Nephron (organoid): ENCODE results near the gene RUFY3.
"Not testable (repeated sequence)": the region's sequence is repeated elsewhere in the genome, so short reads cannot be mapped to it uniquely, and the experiment has no call there.

ENCODE experiments used
- H3K27ac Mint-ChIP-seq, 3 experiments: 2 replicates each; pipeline ENCODE4 v1.8.0; 2020; ENCODE audit warnings: mixed read lengths in 3 of 3, mild to moderate bottlenecking in 2 of 3, moderate library complexity in 1 of 3
- H3K27me3 Mint-ChIP-seq: 2 replicates; pipeline ENCODE4 v1.8.0; 2021; ENCODE audit warnings: low read depth, mild to moderate bottlenecking, moderate library complexity, mixed read lengths
- H3K36me3 Mint-ChIP-seq: 2 replicates; pipeline ENCODE4 v1.8.0; 2020; ENCODE audit warnings: low read depth, mixed read lengths
- H3K4me1 Mint-ChIP-seq: 2 replicates; pipeline ENCODE4 v1.8.0; 2020; ENCODE audit warnings: mixed read lengths
- H3K4me3 Mint-ChIP-seq, 3 experiments: 2 replicates each; pipeline ENCODE4 v1.8.0; 2020; ENCODE audit warnings: mild to moderate bottlenecking in 3 of 3, mixed read lengths in 3 of 3, moderate library complexity in 2 of 3
- H3K9me3 Mint-ChIP-seq: 2 replicates; pipeline ENCODE4 v1.8.0; 2020; ENCODE audit warnings: mixed read lengths
- TF ChIP-seq, protein P1 (sequence below), 3 experiments: fragments of 200-600 bp; sonication (generic); IDR thresholded peaks; one replicate each; pipeline ENCODE4 v1.5.0; 2021; ENCODE audit warnings: antibody characterized with exemption in 3 of 3; ENCODE audit not compliant: unreplicated experiment in 3 of 3

The RUFY3 gene

DNA sequence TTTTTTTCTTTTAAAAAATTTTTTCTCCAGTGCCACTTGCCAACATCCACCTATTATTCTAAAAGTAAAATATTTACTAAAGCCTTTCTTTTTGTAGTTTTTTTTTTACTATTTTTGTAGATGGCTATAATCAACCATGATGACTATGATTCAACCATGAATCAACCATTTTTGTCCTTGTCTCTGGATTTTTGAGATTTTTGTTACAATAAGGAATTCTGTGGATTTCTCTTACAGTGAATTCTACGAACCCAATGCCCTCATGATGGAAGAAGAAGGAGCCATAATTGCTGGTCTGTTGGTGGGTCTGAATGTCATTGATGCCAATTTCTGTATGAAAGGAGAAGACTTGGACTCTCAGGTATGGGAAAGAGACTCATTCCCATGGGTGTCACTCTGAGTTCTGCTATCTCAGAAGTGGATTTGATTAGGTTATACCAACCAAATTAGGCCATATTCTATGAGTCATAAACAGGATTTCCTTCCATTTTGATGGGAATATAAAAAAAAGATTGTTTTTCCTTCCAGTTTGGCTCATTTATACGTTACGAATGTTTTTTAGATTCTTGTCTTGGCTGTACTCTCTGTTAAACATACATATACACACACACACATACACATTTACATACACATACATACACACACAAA, 46.7 kb downstream of the RUFY3 start:
- TF ChIP-seq, protein P1, sequence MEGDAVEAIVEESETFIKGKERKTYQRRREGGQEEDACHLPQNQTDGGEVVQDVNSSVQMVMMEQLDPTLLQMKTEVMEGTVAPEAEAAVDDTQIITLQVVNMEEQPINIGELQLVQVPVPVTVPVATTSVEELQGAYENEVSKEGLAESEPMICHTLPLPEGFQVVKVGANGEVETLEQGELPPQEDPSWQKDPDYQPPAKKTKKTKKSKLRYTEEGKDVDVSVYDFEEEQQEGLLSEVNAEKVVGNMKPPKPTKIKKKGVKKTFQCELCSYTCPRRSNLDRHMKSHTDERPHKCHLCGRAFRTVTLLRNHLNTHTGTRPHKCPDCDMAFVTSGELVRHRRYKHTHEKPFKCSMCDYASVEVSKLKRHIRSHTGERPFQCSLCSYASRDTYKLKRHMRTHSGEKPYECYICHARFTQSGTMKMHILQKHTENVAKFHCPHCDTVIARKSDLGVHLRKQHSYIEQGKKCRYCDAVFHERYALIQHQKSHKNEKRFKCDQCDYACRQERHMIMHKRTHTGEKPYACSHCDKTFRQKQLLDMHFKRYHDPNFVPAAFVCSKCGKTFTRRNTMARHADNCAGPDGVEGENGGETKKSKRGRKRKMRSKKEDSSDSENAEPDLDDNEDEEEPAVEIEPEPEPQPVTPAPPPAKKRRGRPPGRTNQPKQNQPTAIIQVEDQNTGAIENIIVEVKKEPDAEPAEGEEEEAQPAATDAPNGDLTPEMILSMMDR (IDR thresholded peaks at IDR 0.05; ENCODE audit: unreplicated experiment in 3 of 3): no peak

DNA sequence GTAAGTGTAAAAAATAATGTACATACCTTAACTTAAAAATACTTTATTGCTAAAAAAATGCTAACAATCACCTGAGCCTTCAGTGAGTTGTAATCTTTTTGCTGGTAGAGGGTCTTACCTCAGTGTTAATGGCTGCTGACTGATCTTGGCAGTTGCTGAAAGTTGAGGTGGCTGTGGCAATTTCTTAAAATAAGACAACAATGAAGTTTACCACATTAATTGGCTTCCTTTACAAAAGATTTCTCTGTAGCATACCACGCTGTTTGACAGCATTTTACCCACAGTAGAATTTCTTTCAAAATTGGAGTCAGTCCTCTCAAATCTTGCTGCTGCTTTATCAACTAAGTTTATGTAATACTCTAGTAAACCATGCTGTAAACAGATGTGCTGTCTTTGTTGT, 47.6 kb downstream of the RUFY3 start:
- not testable (repeated sequence) for H3K9me3 Mint-ChIP-seq, H3K4me3 Mint-ChIP-seq, H3K27ac Mint-ChIP-seq, H3K27me3 Mint-ChIP-seq, H3K4me1 Mint-ChIP-seq
- peaks cover 66% of the 10 kb centered on the region for H3K36me3 Mint-ChIP-seq

More for the DNA sequence above, 46.7 kb downstream of the RUFY3 start:
- no peak overlapping the region for H3K4me3 Mint-ChIP-seq
- H3K4me1 Mint-ChIP-seq: no peaks in the 10 kb centered on the region
- no peaks in the 10 kb centered on the region for H3K27me3 Mint-ChIP-seq
- no peak overlapping the region for H3K27ac Mint-ChIP-seq
- no peaks in the 10 kb centered on the region for H3K9me3 Mint-ChIP-seq
- H3K36me3 Mint-ChIP-seq: peaks cover 70% of the 10 kb centered on the region

DNA sequence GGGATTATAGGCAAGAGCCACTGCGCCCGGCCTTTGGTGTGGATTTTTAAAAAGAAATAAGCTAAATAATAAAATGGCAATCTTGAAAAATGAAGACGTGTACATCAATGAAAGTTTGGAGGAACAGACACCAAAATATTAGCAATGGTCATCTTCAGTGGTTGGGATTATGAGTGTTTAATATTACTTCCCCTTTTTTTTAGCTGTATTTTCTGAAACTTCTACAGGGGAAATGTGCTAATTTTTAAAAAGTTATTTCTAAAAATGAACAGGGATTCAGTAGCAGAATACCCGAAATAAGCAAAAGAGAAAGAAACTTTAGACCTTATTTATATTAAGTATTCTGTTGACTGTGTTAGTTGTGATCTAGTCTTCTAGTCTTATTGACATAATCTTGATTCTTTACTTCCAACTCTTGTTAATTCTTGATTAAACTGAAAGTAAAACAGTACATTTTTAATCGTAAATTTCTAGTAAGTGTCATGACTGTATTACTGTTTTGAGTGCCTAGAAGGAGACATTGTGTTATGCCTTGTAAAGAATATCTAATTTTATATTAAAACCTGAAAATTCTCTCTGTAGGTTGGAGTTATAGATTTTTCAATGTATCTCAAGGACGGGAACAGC, 51.3 kb downstream of the RUFY3 start:
- H3K9me3 Mint-ChIP-seq: no peaks in the 10 kb centered on the region
- TF ChIP-seq, protein P1 (IDR thresholded peaks at IDR 0.05; ENCODE audit: unreplicated experiment in 3 of 3): no peak
- no peak overlapping the region for H3K4me3 Mint-ChIP-seq
- H3K4me1 Mint-ChIP-seq: no peaks in the 10 kb centered on the region
- no peak overlapping the region for H3K27ac Mint-ChIP-seq
- no peaks in the 10 kb centered on the region for H3K27me3 Mint-ChIP-seq
- peaks cover 41% of the 10 kb centered on the region for H3K36me3 Mint-ChIP-seq

DNA sequence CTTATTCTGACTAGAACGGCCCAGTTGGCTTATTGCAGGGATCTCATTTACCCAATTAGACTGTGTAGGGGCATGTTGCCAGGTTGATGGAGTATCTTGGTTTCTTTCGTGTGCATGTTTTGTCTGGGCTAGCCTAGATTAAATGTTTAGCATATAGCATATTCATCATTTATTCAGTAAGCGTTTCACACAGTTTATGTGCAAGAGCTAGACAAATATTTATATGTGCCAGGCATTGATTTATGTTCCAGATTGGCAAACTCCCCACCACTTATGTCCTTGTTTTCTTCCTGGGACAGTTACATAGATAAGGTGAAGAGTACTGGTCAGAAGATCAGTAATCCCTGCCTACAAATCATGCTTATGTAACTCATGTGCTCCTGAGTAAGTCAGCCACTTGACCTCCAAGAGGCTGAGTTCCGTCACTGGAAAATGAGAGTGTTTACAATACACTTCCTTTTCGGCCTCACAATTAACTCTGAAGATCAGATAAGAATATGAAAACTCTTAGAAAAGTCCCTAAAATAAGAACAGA, 57.2 kb downstream of the RUFY3 start:
- Mint-ChIP-seq H3K27me3 (no peaks in the 10 kb centered on the region), H3K36me3 (peaks cover 42% of the 10 kb centered on the region), H3K4me1 (no peaks in the 10 kb centered on the region), H3K9me3 (no peaks in the 10 kb centered on the region), H3K4me3 (no peak overlapping the region), H3K27ac (no peak overlapping the region)
- TF ChIP-seq, protein P1 (IDR thresholded peaks at IDR 0.05; ENCODE audit: unreplicated experiment in 3 of 3): no peak

DNA sequence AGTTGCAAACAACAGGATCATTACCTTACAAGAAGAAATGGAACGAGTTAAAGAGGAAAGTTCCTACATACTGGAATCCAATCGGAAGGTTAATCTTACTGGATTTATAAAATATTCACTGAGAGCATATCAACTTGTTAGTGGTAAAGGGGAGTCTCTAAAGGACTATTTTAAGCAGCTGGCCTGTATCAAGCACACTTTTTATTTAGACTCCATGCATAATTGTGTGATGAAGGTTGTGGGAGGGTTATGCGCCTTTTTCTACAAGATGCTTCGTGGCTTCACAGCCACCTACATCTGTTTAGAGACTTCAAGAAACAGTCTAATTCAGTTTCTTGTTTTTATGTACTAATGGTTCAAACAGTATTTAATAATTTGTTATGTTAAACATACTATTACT, 61.3 kb downstream of the RUFY3 start:
- TF ChIP-seq, protein P1 (IDR thresholded peaks at IDR 0.05; ENCODE audit: unreplicated experiment in 3 of 3): no peak
- Mint-ChIP-seq H3K9me3 (no peaks in the 10 kb centered on the region), H3K27me3 (no peaks in the 10 kb centered on the region), H3K27ac (no peak overlapping the region), H3K36me3 (peaks cover 64% of the 10 kb centered on the region), H3K4me1 (no peaks in the 10 kb centered on the region), H3K4me3 (no peak overlapping the region)

DNA sequence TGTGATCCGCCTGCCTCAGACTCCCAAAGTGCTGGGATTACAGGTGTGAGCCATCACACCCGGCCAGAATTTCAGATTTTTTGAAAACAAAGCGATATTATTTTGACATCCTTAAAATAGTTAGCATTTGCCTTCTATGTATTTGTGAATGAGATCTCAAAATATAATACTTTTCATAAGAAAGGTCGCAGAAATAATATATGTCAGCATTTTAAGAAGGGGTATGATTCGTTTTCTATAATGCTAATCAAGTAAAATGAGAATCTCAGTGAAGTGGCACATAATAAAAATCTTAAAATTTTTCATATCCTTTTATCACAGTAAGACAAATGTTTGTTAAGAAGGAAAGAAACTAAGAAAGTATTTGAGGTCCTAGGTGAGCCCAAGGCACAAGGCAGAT, 65.7 kb downstream of the RUFY3 start:
- no peaks in the 10 kb centered on the region for H3K9me3 Mint-ChIP-seq
- no peaks in the 10 kb centered on the region for H3K4me1 Mint-ChIP-seq
- peaks cover 57% of the 10 kb centered on the region for H3K36me3 Mint-ChIP-seq
- H3K27ac Mint-ChIP-seq: no peak overlapping the region
- no peaks in the 10 kb centered on the region for H3K27me3 Mint-ChIP-seq
- no peak overlapping the region for H3K4me3 Mint-ChIP-seq
- TF ChIP-seq, protein P1 (IDR thresholded peaks at IDR 0.05; ENCODE audit: unreplicated experiment in 3 of 3): no peak
